T-helper 17 cell (primary cell): ENCODE data around the gene WDFY2. TPM values are rescaled to one million over a fixed set of nuclear protein-coding genes. Genes with fewer than 3 reads are reported as not detected.

Experiments
- ATAC-seq: fragments of 150-1000 bp; cut with Tn5 transposase; 2 replicates; pipeline ENCODE4 v1.10.0; 2021; ENCODE audit warnings: mild to moderate bottlenecking, moderate library complexity
- DNase-seq, 3 donors: peaks; one replicate each; pipeline versions ENCODE4 v3.0.0 to v3.0.0-alpha.2; 2020 to 2021
- H3K9me3 ChIP-seq: one replicate; pipeline ENCODE4 v1.7.0; 2013; ENCODE audit warnings: low read length, mild to moderate bottlenecking; ENCODE audit not compliant: control insufficient read depth, poor library complexity, severe bottlenecking
- H3K27ac Mint-ChIP-seq: one replicate; pipeline ENCODE4 v1.8.0; 2022; ENCODE audit warnings: mild to moderate bottlenecking, moderate library complexity, mixed read lengths
- H3K27me3 Mint-ChIP-seq: one replicate; pipeline ENCODE4 v1.8.0; 2022; ENCODE audit warnings: mixed read lengths
- H3K36me3 Mint-ChIP-seq: one replicate; pipeline ENCODE4 v1.8.0; 2022; ENCODE audit warnings: low read depth, mixed read lengths
- H3K4me1 Mint-ChIP-seq: one replicate; pipeline ENCODE4 v1.8.0; 2022; ENCODE audit warnings: mild to moderate bottlenecking, mixed read lengths
- H3K4me3 Mint-ChIP-seq: one replicate; pipeline ENCODE4 v1.8.0; 2022; ENCODE audit warnings: mild to moderate bottlenecking, moderate library complexity, mixed read lengths
- total RNA-seq, 4 donors: library from RNA in 2 of 4; stranded (reverse) in 2 of 4; gene quantifications; one replicate each; pipeline ENCODE4 v1.2.3 and lab custom pipeline; 2022 to 2026

The WDFY2 gene
- total RNA-seq, 2 donors from 2014 or later = 41.5 to 52.2 TPM

- Mint-ChIP-seq H3K27me3 (no peaks in the 10 kb centered on the region), H3K36me3 (peaks cover 2% of the 10 kb centered on the region), H3K4me3 (no peak overlapping the region), H3K27ac (no peak overlapping the region), H3K4me1 (peaks cover 33% of the 10 kb centered on the region)
- DNase-seq (no peak), ATAC-seq (no peak)
- H3K9me3 ChIP-seq = no peaks in the 10 kb centered on the region
Measured at GRCh38 chr13:51596541-51596940, 12.3 kb downstream of the WDFY2 start.

GRCh38 chr13:51599444-51600176 is 15.3 kb downstream of the WDFY2 start:
- Mint-ChIP-seq H3K27me3 (no peaks in the 10 kb centered on the region), H3K36me3 (peaks cover 2% of the 10 kb centered on the region), H3K4me3 (peak overlapping the region; percentile 33), H3K4me1 (peaks cover 35% of the 10 kb centered on the region), H3K27ac (peak overlapping the region; percentile 16)
- H3K9me3 ChIP-seq = no peaks in the 10 kb centered on the region
- DNase-seq (no peak), ATAC-seq (peak; percentile 59)

- no peak for ATAC-seq
- no peaks in the 10 kb centered on the region for H3K9me3 ChIP-seq
- H3K4me1 Mint-ChIP-seq = peaks cover 29% of the 10 kb centered on the region
- H3K27me3 Mint-ChIP-seq = no peaks in the 10 kb centered on the region
- peaks cover 2% of the 10 kb centered on the region for H3K36me3 Mint-ChIP-seq
- H3K27ac Mint-ChIP-seq = peak overlapping the region; percentile 16
- no peak overlapping the region for H3K4me3 Mint-ChIP-seq
- DNase-seq = no peak
Measured at GRCh38 chr13:51600703-51601102, 16.4 kb downstream of the WDFY2 start.

GRCh38 chr13:51601601-51602565 is 17.6 kb downstream of the WDFY2 start:
- ATAC-seq = peak; percentile 35
- no peak for DNase-seq
- Mint-ChIP-seq H3K36me3 (peaks cover 2% of the 10 kb centered on the region), H3K4me3 (no peak overlapping the region), H3K27me3 (no peaks in the 10 kb centered on the region), H3K27ac (no peak overlapping the region), H3K4me1 (peaks cover 25% of the 10 kb centered on the region)
- H3K9me3 ChIP-seq = no peaks in the 10 kb centered on the region

- no peak for ATAC-seq
- Mint-ChIP-seq H3K36me3 (peaks cover 2% of the 10 kb centered on the region), H3K4me3 (no peak overlapping the region), H3K27me3 (no peaks in the 10 kb centered on the region), H3K4me1 (peaks cover 25% of the 10 kb centered on the region), H3K27ac (no peak overlapping the region)
- DNase-seq = no peak
- H3K9me3 ChIP-seq = no peaks in the 10 kb centered on the region
Measured at GRCh38 chr13:51603716-51604115, 19.5 kb downstream of the WDFY2 start.

GRCh38 chr13:51605698-51606097 is 21.4 kb downstream of the WDFY2 start:
- no peaks in the 10 kb centered on the region for H3K9me3 ChIP-seq
- DNase-seq (no peak), ATAC-seq (no peak)
- no peaks in the 10 kb centered on the region for H3K27me3 Mint-ChIP-seq
- H3K4me3 Mint-ChIP-seq = no peak overlapping the region
- no peak overlapping the region for H3K27ac Mint-ChIP-seq
- peaks cover 24% of the 10 kb centered on the region for H3K4me1 Mint-ChIP-seq
- H3K36me3 Mint-ChIP-seq = no peaks in the 10 kb centered on the region

GRCh38 chr13:51607165-51607564 is 22.9 kb downstream of the WDFY2 start:
- ATAC-seq (no peak), DNase-seq (no peak)
- no peak overlapping the region for H3K4me3 Mint-ChIP-seq
- H3K36me3 Mint-ChIP-seq = no peaks in the 10 kb centered on the region
- H3K9me3 ChIP-seq = no peaks in the 10 kb centered on the region
- no peaks in the 10 kb centered on the region for H3K27me3 Mint-ChIP-seq
- peaks cover 24% of the 10 kb centered on the region for H3K4me1 Mint-ChIP-seq
- no peak overlapping the region for H3K27ac Mint-ChIP-seq

- Mint-ChIP-seq H3K36me3 (no peaks in the 10 kb centered on the region), H3K4me3 (no peak overlapping the region), H3K27me3 (no peaks in the 10 kb centered on the region), H3K27ac (no peak overlapping the region), H3K4me1 (peaks cover 25% of the 10 kb centered on the region)
- no peaks in the 10 kb centered on the region for H3K9me3 ChIP-seq
- peak; percentile 36 for ATAC-seq
- no peak for DNase-seq
Measured at GRCh38 chr13:51608857-51609406, 24.7 kb downstream of the WDFY2 start.

- Mint-ChIP-seq H3K4me1 (peaks cover 30% of the 10 kb centered on the region), H3K36me3 (no peaks in the 10 kb centered on the region), H3K27ac (peak overlapping the region; percentile 14), H3K4me3 (no peak overlapping the region), H3K27me3 (no peaks in the 10 kb centered on the region)
- no peaks in the 10 kb centered on the region for H3K9me3 ChIP-seq
- no peak for ATAC-seq
- no peak for DNase-seq
Measured at GRCh38 chr13:51612867-51613266, 28.6 kb downstream of the WDFY2 start.

GRCh38 chr13:51613535-51613934 is 29.3 kb downstream of the WDFY2 start:
- no peaks in the 10 kb centered on the region for H3K9me3 ChIP-seq
- Mint-ChIP-seq H3K36me3 (no peaks in the 10 kb centered on the region), H3K4me1 (peaks cover 32% of the 10 kb centered on the region), H3K4me3 (peak overlapping the region; percentile 19), H3K27ac (peak overlapping the region; percentile 88), H3K27me3 (no peaks in the 10 kb centered on the region)
- DNase-seq (no peak), ATAC-seq (no peak)

GRCh38 chr13:51614350-51614786 is 30.1 kb downstream of the WDFY2 start:
- Mint-ChIP-seq H3K4me1 (peaks cover 36% of the 10 kb centered on the region), H3K27ac (peak overlapping the region; percentile 88), H3K36me3 (no peaks in the 10 kb centered on the region), H3K4me3 (peak overlapping the region; percentile 87), H3K27me3 (no peaks in the 10 kb centered on the region)
- peak; percentile 93 for ATAC-seq
- H3K9me3 ChIP-seq = no peaks in the 10 kb centered on the region
- peak in 2 of 3 donors; percentile 14 for DNase-seq

GRCh38 chr13:51618626-51619025 is 34.4 kb downstream of the WDFY2 start:
- ATAC-seq = no peak
- Mint-ChIP-seq H3K36me3 (peaks cover 4% of the 10 kb centered on the region), H3K4me3 (no peak overlapping the region), H3K4me1 (peaks cover 44% of the 10 kb centered on the region), H3K27ac (no peak overlapping the region), H3K27me3 (no peaks in the 10 kb centered on the region)
- H3K9me3 ChIP-seq = no peaks in the 10 kb centered on the region
- no peak for DNase-seq

GRCh38 chr13:51619614-51620013 is 35.4 kb downstream of the WDFY2 start:
- no peak for DNase-seq
- Mint-ChIP-seq H3K36me3 (peaks cover 4% of the 10 kb centered on the region), H3K27ac (no peak overlapping the region), H3K4me3 (no peak overlapping the region), H3K27me3 (no peaks in the 10 kb centered on the region), H3K4me1 (peaks cover 47% of the 10 kb centered on the region)
- ATAC-seq = no peak
- no peaks in the 10 kb centered on the region for H3K9me3 ChIP-seq
